ENCODE data around the gene ITPR3.

- TF ChIP-seq EZH2phosphoT487 (IDR thresholded peaks at IDR 0.05; ENCODE audit: borderline replicate concordance) (no peak), CTCF (conservative IDR thresholded peaks at IDR 0.05; ENCODE audit: low read length) (no peak)
Measured at GRCh38 chr6:33726696-33727095, 105.6 kb downstream of the ITPR3 start.
